Measurements from ENCODE around the gene PLEKHA7.

PLEKHA7 gene

GRCh38 chr11:16778286-16778685 lies 235.9 kb downstream of the PLEKHA7 start:
- TF ChIP-seq POLR2AphosphoS5 (IDR thresholded peaks at IDR 0.05; ENCODE audit: low read depth, low read length) (no peak), FOXP2 (optimal IDR thresholded peaks at IDR 0.05; ENCODE audit: borderline replicate concordance, extremely low read depth, extremely low read length, insufficient read depth) (no peak), SIN3A (IDR thresholded peaks at IDR 0.05; ENCODE audit: borderline replicate concordance, insufficient read depth, low read length) (no peak), TAF1 (IDR thresholded peaks at IDR 0.05; ENCODE audit: borderline replicate concordance, insufficient read depth, low read length) (no peak), REST (IDR thresholded peaks at IDR 0.05; ENCODE audit: insufficient read depth in 1 of 2, low read depth in 2 of 2, low read length in 2 of 2) (no peak)

GRCh38 chr11:16777613-16777975 lies 236.6 kb downstream of the PLEKHA7 start:
- TF ChIP-seq FOXP2 (optimal IDR thresholded peaks at IDR 0.05; ENCODE audit: borderline replicate concordance, extremely low read depth, extremely low read length, insufficient read depth) (no peak), REST (IDR thresholded peaks at IDR 0.05; ENCODE audit: insufficient read depth in 1 of 2, low read depth in 2 of 2, low read length in 2 of 2) (no peak), TAF1 (IDR thresholded peaks at IDR 0.05; ENCODE audit: borderline replicate concordance, insufficient read depth, low read length) (no peak), POLR2AphosphoS5 (IDR thresholded peaks at IDR 0.05; ENCODE audit: low read depth, low read length) (no peak), SIN3A (IDR thresholded peaks at IDR 0.05; ENCODE audit: borderline replicate concordance, insufficient read depth, low read length) (no peak)

GRCh38 chr11:16776711-16777612 lies 237.3 kb downstream of the PLEKHA7 start:
- no peak for TF ChIP-seq TAF1 (IDR thresholded peaks at IDR 0.05; ENCODE audit: borderline replicate concordance, insufficient read depth, low read length)
- TF ChIP-seq REST (IDR thresholded peaks at IDR 0.05; ENCODE audit: insufficient read depth in 1 of 2, low read depth in 2 of 2, low read length in 2 of 2): no peak
- no peak for TF ChIP-seq SIN3A (IDR thresholded peaks at IDR 0.05; ENCODE audit: borderline replicate concordance, insufficient read depth, low read length)
- TF ChIP-seq FOXP2 (optimal IDR thresholded peaks at IDR 0.05; ENCODE audit: borderline replicate concordance, extremely low read depth, extremely low read length, insufficient read depth): no peak
- TF ChIP-seq POLR2AphosphoS5 (IDR thresholded peaks at IDR 0.05; ENCODE audit: low read depth, low read length): no peak

- no peak for TF ChIP-seq TAF1 (IDR thresholded peaks at IDR 0.05; ENCODE audit: borderline replicate concordance, insufficient read depth, low read length)
- no peak for TF ChIP-seq SIN3A (IDR thresholded peaks at IDR 0.05; ENCODE audit: borderline replicate concordance, insufficient read depth, low read length)
- TF ChIP-seq REST (IDR thresholded peaks at IDR 0.05; ENCODE audit: insufficient read depth in 1 of 2, low read depth in 2 of 2, low read length in 2 of 2): no peak
- TF ChIP-seq POLR2AphosphoS5 (IDR thresholded peaks at IDR 0.05; ENCODE audit: low read depth, low read length): no peak
- TF ChIP-seq FOXP2 (optimal IDR thresholded peaks at IDR 0.05; ENCODE audit: borderline replicate concordance, extremely low read depth, extremely low read length, insufficient read depth): no peak
These were observed 238.5 kb downstream of the PLEKHA7 start for GRCh38 chr11:16775614-16776283.

Data from PFSK-1 (cell line).